K562 (cell line): Measurements from ENCODE around the gene CALHM1. TPM values are rescaled to one million over a fixed set of nuclear protein-coding genes. Genes with fewer than 3 reads are reported as not detected.

Experiments
- CGGBP1 ChIP-seq: fragments of 250-450 bp; sonication (Bioruptor Pico); IDR thresholded peaks from 2 replicates; pipeline ENCODE4 v1.9.0; 2021; ENCODE audit warnings: mild to moderate bottlenecking
- DLX4 ChIP-seq: fragments of 250-450 bp; sonication (Bioruptor Pico); IDR thresholded peaks from 2 replicates; pipeline ENCODE4 v1.6.1; 2021; ENCODE audit warnings: mild to moderate bottlenecking
- FOXP1 ChIP-seq: sonication (generic); formaldehyde crosslinking; IDR thresholded peaks from 2 replicates; pipeline ENCODE4 v1.8.0; 2022; ENCODE audit warnings: mild to moderate bottlenecking, missing genetic modification reagents
- GMEB1 ChIP-seq: fragments of 250-450 bp; sonication (Bioruptor Pico); IDR thresholded peaks from 2 replicates; pipeline ENCODE4 v1.4.0; 2020; ENCODE audit warnings: mild to moderate bottlenecking
- POLR2A ChIP-seq: fragments of 450-650 bp; conservative IDR thresholded peaks from 2 replicates; pipeline ENCODE4 v1.6.1; 2016
- POLR3A ChIP-seq: IDR thresholded peaks from 2 replicates; pipeline ENCODE4 v1.6.1; 2011; ENCODE audit warnings: borderline replicate concordance, mild to moderate bottlenecking, moderate library complexity; ENCODE audit not compliant: insufficient read length, insufficient read depth; ENCODE audit errors: extremely low read depth
- ZBTB26 ChIP-seq: fragments of 450-650 bp; formaldehyde crosslinking; IDR thresholded peaks from 2 replicates; pipeline ENCODE4 v1.4.0; 2022; ENCODE audit warnings: missing genetic modification characterization
- ZBTB40 ChIP-seq, 2 experiments: fragments of 450-650 bp in 1 of 2; sonication (generic) in 1 of 2; formaldehyde crosslinking in 1 of 2; IDR thresholded peaks; 2 replicates each; pipeline versions ENCODE4 v1.7.1 to v1.9.0; 2016 to 2022; ENCODE audit warnings: inconsistent platforms in 1 of 2, mild to moderate bottlenecking in 1 of 2, missing genetic modification reagents in 1 of 2
- polyA plus RNA-seq, 8 experiments: library from polyadenylated mRNA; depleted of rRNA in 4 of 8; stranded (reverse) in 5 of 8; unstranded in 3 of 8; fragments of >200 nt; fragmentation: Nextera tagmentation in 2 of 8; fragmentation: Illumina TruSeq in 1 of 8; extraction: Ambion mirVana in 2 of 8; extraction: Trizol in 1 of 8; gene quantifications; 2 replicates each; pipeline versions ENCODE4 v1.2.1 to v1.2.3, GENCODE V29; 2011 to 2014; ENCODE audit warnings: inconsistent platforms in 1 of 8, missing spikeins in 1 of 8
- total RNA-seq, 7 experiments: library from RNA; depleted of rRNA in 6 of 7; stranded (reverse); fragments of >200 nt in 6 of 7; fragmentation: Illumina TruSeq in 2 of 7; extraction: Trizol in 2 of 7; gene quantifications; 2 replicates each; pipeline versions ENCODE4 v1.2.1 to v1.2.3, GENCODE V29; 2011 to 2021; ENCODE audit warnings: low replicate concordance in 1 of 7

CALHM1 gene
- total and polyA plus RNA-seq, 9 of the 15 experiments (the other 6 are each of a cell fraction or from before 2014, with no cell fraction given): 0.03 TPM; not detected in 8

- TF ChIP-seq ZBTB40 (IDR thresholded peaks at IDR 0.05): no peak
- TF ChIP-seq ZBTB40 (CRISPR knock-in tag; IDR thresholded peaks at IDR 0.05): no peak
- TF ChIP-seq ZBTB26 (CRISPR knock-in tag): no peak
- TF ChIP-seq FOXP1 (CRISPR knock-in tag): no peak
- no peak for TF ChIP-seq POLR2A
- no peak for TF ChIP-seq GMEB1
- no peak for TF ChIP-seq DLX4
- no peak for TF ChIP-seq CGGBP1 (CRISPR knock-in tag)
- TF ChIP-seq POLR3A: no peak
Observed at GRCh38 chr10:103454026-103454425, 4.7 kb downstream of the CALHM1 start (continued).
